Fibroblast of gingiva (primary cell): ENCODE results near the gene MEOX1.

Experiments
- DNase-seq: peaks from one replicate; pipeline ENCODE4 v3.0.0-alpha.2; 2011; ENCODE audit warnings: low read depth

MEOX1 gene

DNA sequence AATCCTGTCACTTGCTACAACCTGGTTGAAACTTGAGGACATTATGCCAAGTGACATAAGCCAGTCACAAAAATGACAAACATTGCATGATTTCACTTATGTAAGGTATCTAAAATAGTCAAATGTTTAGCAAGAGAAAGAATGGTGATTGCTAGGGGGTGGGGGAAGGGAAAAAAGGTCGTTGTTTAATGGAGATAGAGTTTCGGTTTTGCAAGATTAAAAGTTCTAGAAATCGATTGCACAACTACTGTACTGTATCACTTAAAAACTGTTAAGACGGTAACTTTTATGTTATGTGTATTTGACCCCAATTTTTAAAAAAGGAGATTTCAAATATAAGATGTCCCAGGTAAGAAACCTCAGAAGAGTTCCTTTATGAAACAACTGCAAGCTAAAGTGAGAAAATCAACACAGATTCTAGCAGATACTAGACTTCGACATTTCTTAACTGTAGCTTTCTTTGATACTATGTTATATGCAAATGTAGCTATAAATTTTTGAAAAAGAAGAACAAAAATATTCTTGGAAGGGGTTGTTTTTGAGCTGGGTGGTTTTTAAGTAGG, 5.9 kb downstream of the MEOX1 start:
- no peak for DNase-seq

DNA sequence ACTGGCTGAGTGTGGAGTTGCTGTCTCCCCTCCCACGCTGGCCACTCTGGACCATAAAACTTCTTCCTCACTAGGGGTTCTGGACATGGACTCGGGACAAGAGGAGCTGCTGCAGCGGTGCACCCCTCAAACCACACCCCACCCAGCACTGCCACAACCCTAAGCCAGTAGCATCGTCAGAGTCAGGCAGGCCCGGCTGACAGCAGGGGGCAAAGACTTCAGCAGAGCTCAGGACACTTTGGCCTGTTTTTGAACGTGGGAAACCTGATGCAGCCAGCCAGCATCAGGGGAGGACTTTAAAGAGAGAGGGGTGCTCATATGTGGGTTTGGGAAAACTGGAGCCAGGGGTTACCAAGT, 9.6 kb downstream of the MEOX1 start:
- no peak for DNase-seq

DNA sequence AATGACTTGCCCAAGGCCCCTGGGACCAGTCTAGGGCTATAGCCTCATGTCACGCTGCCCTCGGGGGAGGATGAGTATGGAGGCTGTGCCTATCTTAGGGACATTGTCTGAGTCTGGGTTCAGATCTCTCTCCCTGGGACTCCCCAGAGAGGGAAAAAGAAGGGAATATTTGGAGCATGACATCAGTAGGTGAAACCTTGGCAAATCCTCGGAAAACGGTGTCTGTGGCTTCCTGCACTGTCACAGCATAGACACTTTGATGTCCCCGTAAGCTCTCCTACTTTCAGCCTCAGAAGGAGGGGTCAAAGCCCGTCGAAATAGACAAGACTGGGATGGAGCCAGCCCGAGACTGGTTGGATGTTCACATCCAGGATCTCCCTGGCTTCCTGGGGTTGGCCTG, 11.3 kb downstream of the MEOX1 start:
- no peak for DNase-seq

DNA sequence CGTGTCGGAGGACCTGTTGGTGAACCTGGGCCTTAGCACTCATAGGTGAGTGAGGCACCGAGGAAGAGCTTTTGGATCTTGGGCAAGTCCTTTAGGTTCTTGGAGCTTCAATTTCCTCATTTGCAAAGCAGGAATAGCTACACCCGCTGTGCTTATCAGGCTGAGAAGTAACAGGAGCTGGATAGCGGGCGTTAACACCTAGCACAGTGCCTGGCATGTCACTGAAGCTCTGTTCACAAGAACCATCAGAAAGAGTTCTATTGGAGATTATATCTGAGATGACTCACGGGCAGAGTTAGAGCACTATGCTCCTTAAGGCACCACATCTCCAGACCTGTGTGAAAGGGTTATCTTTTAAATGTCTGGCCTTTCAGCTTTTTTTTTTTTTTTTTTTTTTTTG, 12.8 kb downstream of the MEOX1 start:
- DNase-seq = no peak

DNA sequence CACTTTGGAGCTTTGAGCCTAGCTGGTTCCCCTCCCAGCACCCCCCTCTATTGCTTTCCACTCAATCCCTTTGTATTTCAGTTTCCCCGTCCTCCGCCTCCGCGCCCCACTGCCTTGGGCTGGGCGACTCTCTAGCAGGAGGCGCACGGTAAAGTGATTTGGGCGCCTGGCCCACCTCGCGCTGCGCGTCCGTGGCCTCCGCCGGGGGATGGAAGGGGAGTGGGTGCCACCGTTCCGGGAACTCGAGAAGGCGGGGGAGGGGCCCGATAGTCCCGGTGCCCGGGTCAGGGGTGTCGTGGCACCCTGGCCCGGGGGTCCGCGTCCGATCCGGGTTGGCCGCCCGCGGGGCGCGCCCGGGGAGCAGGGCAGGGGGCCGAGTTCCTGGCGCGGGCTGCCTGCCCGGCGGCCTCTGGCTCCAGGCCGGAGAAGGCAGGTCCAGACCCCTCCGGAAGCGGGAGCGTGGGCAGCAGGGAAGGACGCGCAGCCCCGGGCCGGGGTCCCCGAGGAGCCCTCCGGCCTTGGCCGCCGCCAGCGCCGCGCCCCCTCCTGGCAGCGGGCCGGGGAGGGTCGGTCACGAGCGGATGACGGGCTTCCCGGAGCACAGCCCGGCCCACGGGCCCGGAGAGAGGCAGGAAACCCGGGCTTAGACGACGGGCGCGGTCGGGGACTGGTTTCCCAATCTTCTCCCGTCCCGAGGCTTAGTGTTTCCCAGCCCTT, 15.8 kb downstream of the MEOX1 start:
- DNase-seq = peak; percentile 22

DNA sequence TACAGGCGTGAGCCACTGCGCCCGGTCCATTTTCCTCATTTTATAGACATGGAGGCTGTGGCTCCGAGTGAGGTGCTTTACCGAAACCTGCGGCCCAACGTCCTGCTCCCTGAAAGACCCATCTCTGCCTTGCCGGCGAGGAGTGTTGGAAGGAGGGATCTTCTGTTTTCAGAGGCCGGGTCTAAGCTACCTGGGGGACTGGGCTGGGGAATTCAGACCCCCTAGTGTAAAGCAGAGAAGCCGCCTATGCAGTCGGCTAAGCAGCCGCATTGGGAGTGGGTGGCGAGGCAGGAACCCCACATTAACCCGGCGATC, 16.3 kb downstream of the MEOX1 start:
- no peak for DNase-seq

DNA sequence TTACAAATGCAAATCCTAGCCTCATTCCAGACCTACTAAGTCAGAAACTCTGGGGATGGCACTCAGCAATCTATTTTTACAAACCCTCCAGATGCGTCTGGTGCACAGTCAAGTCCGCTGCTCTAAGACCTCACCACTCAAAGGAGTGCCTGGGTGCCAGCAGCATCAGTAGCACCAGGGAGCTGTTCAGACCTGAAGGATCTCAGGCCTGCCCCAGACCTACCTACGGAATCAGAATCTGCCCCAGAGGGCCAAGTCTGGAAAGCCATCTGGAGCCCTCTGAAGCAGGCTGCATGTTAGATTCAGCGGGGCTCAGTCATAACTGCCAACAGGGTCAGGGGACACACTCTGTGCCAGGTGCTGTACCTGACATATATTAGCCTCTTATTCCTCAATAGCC, 17.6 kb downstream of the MEOX1 start:
- DNase-seq = no peak

DNA sequence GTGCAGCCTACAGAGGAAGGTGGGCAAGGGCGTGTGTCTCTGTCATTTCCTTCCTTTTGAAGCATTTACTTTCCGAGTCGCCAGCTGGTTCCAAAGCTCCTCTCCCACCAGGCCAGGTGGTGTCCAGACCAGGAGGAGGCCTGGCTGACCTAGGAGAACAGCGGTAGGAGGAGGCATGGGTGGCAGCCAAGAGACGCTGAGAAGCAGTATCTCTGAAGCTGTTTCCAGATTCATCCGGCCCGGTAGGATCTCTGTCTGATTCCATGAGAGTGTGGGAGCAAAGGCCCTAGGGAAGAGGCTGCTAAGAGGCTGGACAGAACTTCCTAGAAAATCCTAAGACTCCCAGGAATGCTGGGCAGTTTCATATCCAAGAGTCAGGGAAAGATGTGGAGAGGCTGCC, 20.3 kb downstream of the MEOX1 start:
- DNase-seq = no peak

DNA sequence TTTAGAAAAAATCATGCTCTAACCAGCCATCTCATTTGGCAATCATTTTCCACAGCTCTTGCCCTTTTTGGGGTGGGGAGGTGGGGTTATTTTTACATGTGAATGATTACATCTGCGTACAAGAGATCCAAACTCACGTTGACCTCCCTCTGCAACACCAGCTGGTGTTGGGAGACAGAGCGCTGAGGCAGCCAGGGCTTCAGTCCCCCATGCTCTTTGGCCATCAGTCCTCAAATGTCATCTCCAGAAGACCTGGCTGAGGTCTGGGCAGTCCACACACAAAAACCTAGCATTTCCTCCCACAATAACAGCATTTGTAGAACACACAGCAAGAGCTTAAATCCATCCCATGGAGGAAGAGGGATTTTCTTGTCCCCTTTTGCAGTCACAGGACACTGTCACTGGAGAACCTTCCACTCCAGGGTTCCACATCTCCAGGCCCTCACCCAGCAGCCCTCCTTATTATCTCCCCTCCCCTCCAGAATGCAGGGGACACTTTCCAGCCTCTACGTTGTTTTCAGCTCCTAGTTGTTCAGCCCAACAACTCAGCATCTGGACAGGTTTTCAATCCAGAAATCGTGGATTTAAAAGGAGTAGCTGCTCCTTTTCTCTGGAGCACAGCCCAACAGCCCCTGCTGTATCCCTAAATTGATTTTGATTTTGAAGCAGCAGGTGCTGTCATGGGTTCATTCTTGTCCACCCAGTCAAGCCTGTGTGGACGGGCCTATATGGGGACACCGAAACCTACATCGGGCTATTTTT, 21.1 kb downstream of the MEOX1 start:
- DNase-seq = no peak

DNA sequence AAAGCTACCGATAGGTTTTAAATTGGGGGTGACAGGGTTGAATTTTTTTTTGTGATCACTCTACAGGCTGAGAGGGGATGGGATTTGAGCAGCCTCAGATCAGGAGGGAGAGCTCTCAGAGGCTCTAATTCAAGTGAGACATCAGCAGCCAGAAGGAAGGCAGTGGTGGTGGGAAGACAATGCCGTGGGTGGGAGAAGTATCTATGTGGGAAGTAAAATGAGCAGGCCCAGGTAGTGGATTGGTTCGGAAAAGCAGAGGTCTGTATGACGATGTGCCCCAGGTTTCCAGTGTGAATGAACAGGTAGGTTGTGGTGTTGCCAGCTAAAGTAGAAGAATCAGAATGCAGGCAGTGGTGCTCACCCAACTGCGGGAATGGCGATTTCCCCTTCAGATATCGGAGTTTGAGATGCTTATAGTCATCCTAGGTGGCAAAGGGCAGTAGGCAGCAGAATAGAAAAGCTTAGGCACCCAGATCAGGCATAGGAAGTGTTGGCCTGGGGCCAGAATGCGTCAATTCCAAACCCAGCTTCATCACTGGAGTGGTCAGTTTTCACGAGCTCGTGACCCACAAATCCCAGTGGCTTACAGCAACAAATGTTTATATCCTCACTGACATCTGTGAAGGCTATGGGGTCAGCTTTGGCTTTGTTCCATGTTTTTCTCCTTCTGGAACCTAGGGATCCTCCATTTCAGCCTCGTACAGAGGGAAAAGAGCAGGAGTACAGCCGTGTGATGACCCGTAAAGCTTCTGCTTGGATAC, 24.0 kb downstream of the MEOX1 start:
- no peak for DNase-seq

DNA sequence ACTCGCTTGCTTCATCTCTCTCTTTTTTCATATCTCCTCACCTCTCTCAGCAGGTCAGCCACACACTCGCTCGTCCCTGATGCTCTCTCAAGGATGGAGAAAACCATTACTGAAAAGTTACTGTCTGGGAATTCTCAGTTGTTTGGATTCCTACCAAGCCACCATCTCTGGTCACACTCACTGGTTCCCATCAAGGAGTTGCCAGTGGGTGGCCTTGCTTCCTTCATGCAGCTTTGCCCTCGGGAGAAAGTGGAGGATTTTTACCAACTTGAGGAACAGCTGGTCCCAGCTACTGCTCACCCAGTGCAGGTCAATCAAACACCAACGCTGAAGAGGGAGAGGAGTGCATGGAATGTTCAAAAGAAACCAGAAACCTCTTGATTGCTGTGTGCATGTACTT, 25.3 kb downstream of the MEOX1 start:
- DNase-seq = no peak

DNA sequence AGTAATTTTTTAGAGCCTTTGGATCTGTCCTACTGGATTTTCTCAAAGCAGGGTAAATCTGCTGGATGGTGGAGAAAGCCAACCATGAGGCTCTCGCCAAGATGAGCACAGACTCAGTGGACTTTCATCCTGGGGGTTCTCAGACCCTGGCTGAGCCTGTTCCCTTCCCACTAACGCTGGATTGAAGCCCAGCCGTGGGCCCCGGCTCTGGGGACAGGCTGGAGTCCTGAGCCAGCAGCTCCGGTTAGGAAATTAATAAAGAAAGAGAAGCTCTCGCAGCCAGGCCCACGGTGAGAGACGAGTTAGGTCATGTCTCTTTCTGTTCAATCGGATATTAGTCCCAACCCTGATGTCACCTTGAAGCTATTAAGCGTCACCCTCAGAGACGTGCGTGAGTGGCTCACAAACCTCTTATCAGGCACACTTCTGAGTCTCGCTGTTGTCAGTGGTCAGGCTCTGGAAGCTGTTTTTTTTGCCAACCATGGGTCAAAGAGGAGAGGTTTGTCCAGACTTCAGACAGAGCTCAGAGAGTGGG, 27.1 kb downstream of the MEOX1 start:
- DNase-seq = no peak

DNA sequence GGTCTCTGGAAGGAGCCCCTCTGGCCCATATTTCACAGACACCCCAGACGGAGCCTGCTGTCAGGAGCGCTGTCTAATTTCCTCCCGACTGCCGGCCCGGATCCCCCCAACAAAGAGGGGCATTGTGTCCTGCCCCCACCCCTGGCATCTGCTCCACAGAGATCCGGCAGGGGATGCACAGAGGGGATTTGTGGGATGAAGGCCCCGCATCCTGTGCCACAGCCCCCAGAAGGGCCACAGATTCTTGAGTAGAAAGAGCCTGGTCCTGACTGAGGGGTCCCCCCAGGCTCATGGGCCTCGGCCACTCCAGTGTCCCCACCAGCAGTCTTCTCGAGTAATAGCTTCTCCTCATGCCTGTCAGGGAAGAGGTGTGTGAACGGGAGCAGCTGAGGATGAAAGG, 29.5 kb downstream of the MEOX1 start:
- no peak for DNase-seq

DNA sequence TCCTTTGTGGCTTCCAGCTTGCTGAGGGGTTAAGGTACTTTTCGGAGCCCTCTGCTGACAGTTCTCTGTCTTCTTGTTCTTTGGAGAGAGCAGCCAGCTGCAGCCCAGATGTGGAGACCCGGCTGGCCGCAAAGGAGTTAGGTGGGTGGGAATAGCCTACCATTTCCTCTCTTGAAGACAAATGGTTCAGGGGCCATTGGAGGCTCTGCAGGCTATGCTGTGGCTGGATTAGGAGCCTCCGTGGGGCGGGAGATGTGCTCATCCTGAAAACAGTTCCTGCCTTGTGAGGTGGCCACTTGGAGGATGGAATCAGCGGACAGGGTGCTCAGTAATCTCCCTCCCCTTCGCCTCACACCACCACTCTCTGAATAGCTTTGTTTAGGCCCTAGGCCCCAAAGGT, 30.3 kb downstream of the MEOX1 start:
- no peak for DNase-seq

DNA sequence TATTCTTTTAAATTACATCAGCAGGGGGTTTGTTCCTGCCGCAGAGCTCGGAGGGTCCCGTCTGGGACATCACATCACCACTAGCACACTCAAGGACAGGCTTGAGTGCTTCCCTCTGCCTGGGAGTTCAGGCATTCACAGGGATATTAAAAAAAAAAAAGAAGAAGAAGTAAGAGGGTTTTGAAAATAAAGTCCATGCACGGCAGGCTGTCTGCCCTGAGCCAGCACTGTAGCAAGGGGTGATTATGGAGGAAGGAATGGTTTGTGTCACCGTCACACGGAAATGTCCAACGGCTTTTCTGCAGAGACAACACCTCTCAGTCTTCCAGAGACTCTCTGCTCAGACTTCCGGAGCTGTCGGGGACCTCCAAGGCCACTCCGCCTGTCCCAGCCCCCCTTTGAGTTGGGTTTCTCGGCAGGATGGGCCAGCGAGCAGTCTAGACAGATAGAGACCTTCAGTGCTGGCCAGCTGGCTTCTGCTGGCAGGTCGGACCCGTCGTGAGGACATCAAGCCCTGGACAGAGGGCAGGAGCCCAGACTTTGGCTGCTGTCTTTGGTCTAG, 33.6 kb downstream of the MEOX1 start:
- no peak for DNase-seq

DNA sequence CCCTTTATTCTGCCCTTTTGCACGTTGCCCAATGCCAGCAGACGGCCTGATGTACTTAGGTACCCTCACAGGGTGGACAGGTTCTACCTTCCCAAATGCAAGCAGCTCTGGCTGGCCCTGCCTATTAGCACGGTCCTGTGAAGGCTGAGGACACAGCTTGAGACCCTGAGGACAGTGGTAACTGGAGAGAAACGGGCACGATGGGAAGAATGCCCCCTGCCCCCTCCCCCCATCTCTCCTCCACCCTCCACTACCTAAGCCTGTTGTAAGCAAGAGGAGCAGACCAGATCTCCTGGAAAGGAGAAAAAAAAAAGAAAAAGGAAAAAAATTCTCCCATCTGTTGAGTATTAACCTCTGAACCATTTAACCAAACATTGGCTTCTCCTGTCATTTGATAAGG, 34.1 kb downstream of the MEOX1 start:
- no peak for DNase-seq

DNA sequence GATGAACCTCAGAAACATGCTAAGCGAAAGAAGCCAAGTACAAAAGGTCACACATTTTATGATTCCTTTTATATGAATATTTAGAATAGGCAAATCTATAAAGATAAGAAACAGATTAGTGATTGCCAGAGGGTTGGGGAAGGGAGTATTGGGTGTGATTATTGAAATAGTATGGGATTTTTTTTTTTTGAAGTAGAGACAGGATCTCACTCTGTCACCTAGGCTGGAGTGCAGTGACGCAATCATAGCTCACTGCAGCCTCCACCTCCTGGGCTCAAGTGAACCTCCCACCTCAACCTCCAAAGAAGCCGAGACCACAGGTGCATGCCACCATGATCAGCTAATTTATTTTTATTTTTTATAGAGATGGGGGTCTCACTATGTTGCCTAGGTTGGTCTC, 35.7 kb downstream of the MEOX1 start:
- DNase-seq = no peak

DNA sequence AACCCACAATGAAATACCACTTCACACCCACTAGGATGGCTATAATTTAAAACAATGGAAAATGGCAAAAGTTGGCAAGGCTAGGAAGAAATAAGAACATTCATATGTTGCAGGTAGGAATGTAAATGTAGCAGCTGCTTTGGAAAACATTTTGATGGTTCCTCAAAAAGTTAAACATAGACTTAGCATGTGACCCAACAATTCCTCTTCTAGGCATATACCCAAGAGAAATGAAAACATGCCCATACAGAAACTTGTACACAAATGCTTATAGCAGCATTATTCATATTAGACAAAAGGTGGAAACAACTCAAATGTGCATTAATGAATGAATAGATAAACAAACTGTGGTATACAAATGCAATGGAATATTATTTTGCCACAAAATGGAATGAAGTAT, 36.1 kb downstream of the MEOX1 start:
- DNase-seq = no peak

DNA sequence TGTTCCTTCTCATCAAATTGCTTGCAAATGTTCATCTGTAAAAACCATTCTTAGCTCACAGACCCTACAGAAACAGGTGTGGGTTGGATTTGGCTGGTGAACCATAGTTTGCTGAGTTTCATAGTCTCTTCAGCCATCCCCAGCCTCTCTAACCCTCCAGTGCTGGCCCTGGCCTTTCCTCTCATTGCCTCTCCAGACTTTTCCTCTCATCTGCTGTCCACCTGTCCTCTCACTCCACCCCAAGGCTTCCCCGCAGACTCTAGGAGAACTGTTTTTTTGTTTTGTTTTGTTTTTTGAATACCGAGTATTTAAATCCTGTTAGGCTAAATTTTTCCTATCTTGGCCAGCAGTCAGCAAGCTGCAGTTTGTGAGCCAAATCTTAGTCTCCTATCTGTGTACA, 41.1 kb downstream of the MEOX1 start:
- DNase-seq = no peak

DNA sequence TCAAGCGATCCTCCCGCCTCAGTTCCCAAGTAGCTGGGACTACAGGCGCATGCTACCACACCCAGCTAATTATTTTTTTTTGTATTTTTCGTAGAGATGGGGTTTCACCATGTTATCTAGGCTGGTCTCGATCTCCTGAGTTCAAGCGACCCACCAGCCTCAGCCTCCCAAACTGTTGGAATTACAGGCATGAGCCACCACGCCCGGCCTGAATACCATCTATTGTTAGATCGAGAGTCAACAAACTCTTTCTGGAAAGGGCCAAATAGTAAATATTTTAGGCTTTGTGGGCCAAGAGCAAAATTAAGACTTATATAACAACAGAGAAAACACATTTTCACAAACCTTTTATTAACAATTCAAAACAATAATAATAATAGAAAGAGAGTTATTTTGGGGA, 41.6 kb downstream of the MEOX1 start:
- no peak for DNase-seq

DNA sequence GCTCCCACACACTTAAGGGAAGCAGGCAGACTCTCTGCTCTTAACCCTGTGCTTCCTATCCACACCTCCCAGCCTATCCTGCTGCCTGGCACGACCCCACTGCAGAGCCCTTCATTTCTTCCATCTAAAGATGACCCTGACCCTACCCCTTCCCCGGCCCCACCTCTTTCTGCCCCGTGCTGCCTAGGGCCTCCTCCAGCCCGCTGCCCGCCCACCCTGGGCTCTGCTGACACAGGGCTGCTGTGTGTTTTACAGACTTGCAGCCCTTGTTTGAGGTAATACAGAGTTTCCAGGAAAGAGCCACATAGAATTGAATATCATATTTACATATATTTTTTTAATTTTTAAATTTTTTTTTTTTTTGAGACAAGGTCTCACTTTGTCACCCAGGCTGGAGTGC, 42.0 kb downstream of the MEOX1 start:
- DNase-seq = no peak

DNA sequence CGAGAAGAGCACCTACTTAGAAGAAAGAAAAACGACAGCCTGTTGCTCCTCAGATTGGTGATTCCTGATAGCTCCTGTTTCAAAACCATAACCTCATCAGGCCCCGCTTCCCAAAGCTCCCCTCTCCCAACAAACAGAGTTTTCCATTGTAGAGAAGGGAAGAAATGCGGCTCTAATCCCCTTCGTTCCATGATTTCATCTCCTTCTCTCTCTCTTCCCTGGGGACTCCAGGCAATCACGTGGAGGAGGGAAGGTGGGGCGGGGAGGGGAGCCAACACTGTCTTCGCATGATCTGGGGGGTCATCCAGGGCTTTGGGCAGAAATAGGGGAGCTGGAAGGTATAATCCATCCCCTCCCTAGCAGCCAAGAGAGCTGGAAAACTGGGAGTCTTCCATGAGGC, 43.4 kb downstream of the MEOX1 start:
- DNase-seq = no peak

DNA sequence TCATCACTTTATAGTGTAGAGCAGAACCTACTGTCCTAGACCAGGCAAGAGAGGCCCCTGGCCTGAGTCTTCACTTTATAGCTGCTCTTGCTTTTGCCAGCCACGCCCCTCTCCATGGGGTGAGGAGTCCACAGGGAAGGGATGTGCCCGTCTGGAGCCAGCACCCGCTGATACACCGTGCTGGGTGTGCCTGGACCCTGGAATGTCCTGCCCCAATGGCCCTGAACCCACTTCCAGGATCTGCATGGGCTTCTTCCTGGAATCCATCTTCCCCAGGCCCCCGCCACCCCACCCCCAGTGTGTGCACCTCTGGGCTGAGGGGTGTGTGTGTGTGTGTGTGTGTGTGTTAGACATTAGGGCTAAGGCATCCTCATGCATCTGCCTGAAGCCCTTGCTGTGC, 44.9 kb downstream of the MEOX1 start:
- DNase-seq = no peak
